ENCODE results near the gene XPR1.

GRCh38 chr1:180791806-180792205, 160.0 kb downstream of the XPR1 start:
- TF ChIP-seq EP300 (IDR thresholded peaks at IDR 0.05): no peak
- TF ChIP-seq POLR2A (IDR thresholded peaks at IDR 0.05): no peak
- TF ChIP-seq, protein P1, sequence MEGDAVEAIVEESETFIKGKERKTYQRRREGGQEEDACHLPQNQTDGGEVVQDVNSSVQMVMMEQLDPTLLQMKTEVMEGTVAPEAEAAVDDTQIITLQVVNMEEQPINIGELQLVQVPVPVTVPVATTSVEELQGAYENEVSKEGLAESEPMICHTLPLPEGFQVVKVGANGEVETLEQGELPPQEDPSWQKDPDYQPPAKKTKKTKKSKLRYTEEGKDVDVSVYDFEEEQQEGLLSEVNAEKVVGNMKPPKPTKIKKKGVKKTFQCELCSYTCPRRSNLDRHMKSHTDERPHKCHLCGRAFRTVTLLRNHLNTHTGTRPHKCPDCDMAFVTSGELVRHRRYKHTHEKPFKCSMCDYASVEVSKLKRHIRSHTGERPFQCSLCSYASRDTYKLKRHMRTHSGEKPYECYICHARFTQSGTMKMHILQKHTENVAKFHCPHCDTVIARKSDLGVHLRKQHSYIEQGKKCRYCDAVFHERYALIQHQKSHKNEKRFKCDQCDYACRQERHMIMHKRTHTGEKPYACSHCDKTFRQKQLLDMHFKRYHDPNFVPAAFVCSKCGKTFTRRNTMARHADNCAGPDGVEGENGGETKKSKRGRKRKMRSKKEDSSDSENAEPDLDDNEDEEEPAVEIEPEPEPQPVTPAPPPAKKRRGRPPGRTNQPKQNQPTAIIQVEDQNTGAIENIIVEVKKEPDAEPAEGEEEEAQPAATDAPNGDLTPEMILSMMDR (IDR thresholded peaks at IDR 0.05): no peak
- no peak for TF ChIP-seq POLR2AphosphoS5 (IDR thresholded peaks at IDR 0.05)
